MCF 10A (cell line): ENCODE results near the gene SLC5A4. TPM values are rescaled to one million over a fixed set of nuclear protein-coding genes. Genes with fewer than 3 reads are reported as not detected.
"Not testable (repeated sequence)": the region's sequence is repeated elsewhere in the genome, so short reads cannot be mapped to it uniquely, and the experiment has no call there.

ENCODE experiments used
- BruUV-seq: library from RNA; stranded (reverse); fragments of 400-500 nt; replicated peaks from 2 replicates; lab custom pipeline; 2021; lab: Mats Ljungman, UMichigan
- CTCF ChIA-PET: fragments of 300-600 bp; sonication (Branson Sonifier 250); formaldehyde crosslinking; extraction: SDS; loops from one replicate; lab custom pipeline; 2021; ENCODE audit warnings: antibody characterized with exemption, inconsistent platforms; lab: Yijun Ruan, JAX
- POLR2A ChIA-PET: fragments of 300-600, 350-650 bp; sonication (Branson Sonifier 250); formaldehyde crosslinking; extraction: SDS; loops from one replicate; lab custom pipeline; 2020; ENCODE audit warnings: antibody characterized with exemption, inconsistent platforms; lab: Yijun Ruan, JAX
- DNase-seq: peaks from one replicate; pipeline ENCODE4 v3.0.0-alpha.2; 2018; ENCODE audit not compliant: unreplicated experiment
- H3K27ac Mint-ChIP-seq: one replicate; pipeline ENCODE4 v1.8.0; 2022; ENCODE audit warnings: mild to moderate bottlenecking, low read depth, mixed read lengths; ENCODE audit not compliant: unreplicated experiment
- H3K27me3 Mint-ChIP-seq: one replicate; pipeline ENCODE4 v1.8.0; 2022; ENCODE audit warnings: mixed read lengths; ENCODE audit not compliant: insufficient read depth, unreplicated experiment
- H3K36me3 Mint-ChIP-seq: one replicate; pipeline ENCODE4 v1.8.0; 2022; ENCODE audit warnings: mild to moderate bottlenecking, moderate library complexity, mixed read lengths; ENCODE audit not compliant: insufficient read depth, unreplicated experiment
- H3K4me1 Mint-ChIP-seq: one replicate; pipeline ENCODE4 v1.8.0; 2022; ENCODE audit warnings: mixed read lengths; ENCODE audit not compliant: insufficient read depth, unreplicated experiment
- H3K4me3 Mint-ChIP-seq: one replicate; pipeline ENCODE4 v1.8.0; 2022; ENCODE audit warnings: mild to moderate bottlenecking, moderate library complexity, mixed read lengths; ENCODE audit not compliant: unreplicated experiment
- H3K9me3 Mint-ChIP-seq: one replicate; pipeline ENCODE4 v1.8.0; 2022; ENCODE audit warnings: mixed read lengths; ENCODE audit not compliant: unreplicated experiment
- intact Hi-C: fragments of 100-400 bp; cut with micrococcal nuclease; formaldehyde crosslinking; loops from 2 replicates; pipeline ENCODE4 v1.14.1; 2022
- total RNA-seq: library from RNA; stranded (reverse); gene quantifications from 2 replicates; pipeline ENCODE4 v1.2.3, GENCODE V29; 2022
- TF ChIP-seq, protein P1 (sequence below): fragments of 200-600 bp; IDR thresholded peaks from one replicate; pipeline ENCODE4 v1.8.0; 2022; ENCODE audit warnings: antibody characterized with exemption, mild to moderate bottlenecking; ENCODE audit not compliant: unreplicated experiment

Gene SLC5A4
- total RNA-seq, 1 experiment from 2014 or later, result not detected

DNA sequence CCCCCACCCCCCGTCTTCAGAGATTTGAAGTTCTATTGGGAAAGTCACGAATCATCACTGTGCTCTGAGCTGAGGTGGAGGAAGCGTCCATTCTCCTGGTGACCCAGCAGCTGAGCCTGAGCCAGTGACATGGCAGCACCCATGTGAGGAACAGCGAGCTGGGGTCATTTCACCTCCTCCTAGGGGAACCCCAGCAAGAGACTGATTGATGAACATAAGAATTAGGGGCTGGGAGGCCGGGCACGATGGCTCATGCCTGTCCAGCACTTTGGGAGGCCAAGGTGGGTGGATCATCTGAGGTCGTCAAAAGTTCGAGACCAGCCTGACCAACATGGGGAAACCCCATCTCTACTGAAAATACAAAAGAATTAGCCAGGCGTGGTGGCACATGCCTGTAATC, 61.8 kb downstream of the SLC5A4 start:
- H3K4me3 Mint-ChIP-seq, H3K27ac Mint-ChIP-seq, BruUV-seq, intact Hi-C loops, H3K4me1 Mint-ChIP-seq, CTCF ChIA-PET, H3K9me3 Mint-ChIP-seq, DNase-seq, POLR2A ChIA-PET, H3K36me3 Mint-ChIP-seq: not testable (repeated sequence)
- peaks cover 61% of the 10 kb centered on the region for H3K27me3 Mint-ChIP-seq

DNA sequence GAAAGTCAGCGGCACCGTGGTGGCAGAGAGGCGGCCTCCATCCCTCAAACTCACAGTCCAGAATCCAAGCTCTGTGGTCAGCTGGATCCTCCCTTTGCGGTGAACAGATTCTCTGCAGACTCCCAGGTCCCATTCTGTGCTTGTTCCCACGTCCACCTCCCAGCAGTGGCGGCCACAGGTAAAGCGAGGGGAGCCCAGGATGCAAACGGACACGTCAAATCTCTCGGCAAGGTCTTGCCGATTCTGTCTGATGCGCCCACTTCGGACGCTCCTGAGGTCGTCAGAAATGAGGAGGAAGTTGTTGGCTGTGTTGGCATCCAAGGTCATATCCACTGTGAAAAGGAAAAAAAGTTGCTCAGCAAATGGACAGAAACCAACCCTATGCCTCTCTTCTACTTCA, 64.1 kb downstream of the SLC5A4 start:
- H3K27me3 Mint-ChIP-seq, result peaks cover 53% of the 10 kb centered on the region
- intact Hi-C loops, result not testable (repeated sequence)

DNA sequence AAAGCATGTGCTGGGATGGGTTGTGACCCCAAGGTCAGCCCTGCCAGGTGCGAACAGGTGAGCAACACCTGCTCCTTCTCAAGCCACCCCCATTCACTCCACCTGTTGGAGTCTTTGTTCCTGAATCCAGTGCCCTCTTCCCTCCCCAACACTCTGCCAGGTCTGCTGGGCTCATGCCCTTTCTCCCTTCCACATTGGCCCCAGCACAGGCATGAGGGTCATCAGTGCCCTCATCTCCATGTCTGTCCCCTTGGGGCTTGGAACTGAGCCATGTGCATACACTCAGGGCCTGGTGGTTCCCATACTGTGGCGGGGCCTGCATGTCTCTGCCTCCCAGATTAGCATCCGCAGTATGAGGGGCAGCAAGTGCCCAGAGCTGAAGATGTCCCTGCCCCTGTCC, 69.3 kb downstream of the SLC5A4 start:
- CTCF ChIA-PET, result no interaction called here
- DNase-seq, result no peak

More for the DNA sequence above, 64.1 kb downstream of the SLC5A4 start:
- DNase-seq, H3K4me1 Mint-ChIP-seq, H3K4me3 Mint-ChIP-seq, BruUV-seq, CTCF ChIA-PET, H3K36me3 Mint-ChIP-seq, H3K27ac Mint-ChIP-seq, POLR2A ChIA-PET, H3K9me3 Mint-ChIP-seq: not testable (repeated sequence)

DNA sequence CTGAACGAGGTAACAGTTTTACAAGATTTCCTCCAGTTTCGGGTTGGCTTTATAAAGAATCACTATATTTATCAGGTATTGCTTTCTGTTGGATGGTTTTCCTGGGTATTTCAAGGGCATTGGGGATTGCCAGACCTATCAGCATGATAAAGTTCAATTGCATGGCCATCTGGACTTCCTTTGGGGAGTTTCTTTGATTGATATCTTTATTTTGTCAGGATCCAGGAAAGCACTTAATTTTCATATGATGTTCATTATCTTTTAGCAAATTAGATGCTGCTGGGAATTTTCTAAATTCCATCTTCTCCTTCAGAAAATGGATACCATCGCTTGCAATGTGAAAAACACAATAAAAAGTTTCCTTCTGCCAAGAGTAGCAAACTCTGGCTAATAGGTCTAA, 71.5 kb downstream of the SLC5A4 start:
- intact Hi-C loops, result no loop called here
- ChIA-PET CTCF (no interaction called here), POLR2A (no interaction called here)
- Mint-ChIP-seq H3K4me3 (no peak overlapping the region), H3K4me1 (no peaks in the 10 kb centered on the region), H3K36me3 (no peaks in the 10 kb centered on the region), H3K27me3 (peaks cover 12% of the 10 kb centered on the region), H3K27ac (no peak overlapping the region), H3K9me3 (no peaks in the 10 kb centered on the region)
- TF ChIP-seq, protein P1, sequence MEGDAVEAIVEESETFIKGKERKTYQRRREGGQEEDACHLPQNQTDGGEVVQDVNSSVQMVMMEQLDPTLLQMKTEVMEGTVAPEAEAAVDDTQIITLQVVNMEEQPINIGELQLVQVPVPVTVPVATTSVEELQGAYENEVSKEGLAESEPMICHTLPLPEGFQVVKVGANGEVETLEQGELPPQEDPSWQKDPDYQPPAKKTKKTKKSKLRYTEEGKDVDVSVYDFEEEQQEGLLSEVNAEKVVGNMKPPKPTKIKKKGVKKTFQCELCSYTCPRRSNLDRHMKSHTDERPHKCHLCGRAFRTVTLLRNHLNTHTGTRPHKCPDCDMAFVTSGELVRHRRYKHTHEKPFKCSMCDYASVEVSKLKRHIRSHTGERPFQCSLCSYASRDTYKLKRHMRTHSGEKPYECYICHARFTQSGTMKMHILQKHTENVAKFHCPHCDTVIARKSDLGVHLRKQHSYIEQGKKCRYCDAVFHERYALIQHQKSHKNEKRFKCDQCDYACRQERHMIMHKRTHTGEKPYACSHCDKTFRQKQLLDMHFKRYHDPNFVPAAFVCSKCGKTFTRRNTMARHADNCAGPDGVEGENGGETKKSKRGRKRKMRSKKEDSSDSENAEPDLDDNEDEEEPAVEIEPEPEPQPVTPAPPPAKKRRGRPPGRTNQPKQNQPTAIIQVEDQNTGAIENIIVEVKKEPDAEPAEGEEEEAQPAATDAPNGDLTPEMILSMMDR, result no peak
- DNase-seq, result no peak
- BruUV-seq, result no TSS peak

More for the DNA sequence above, 69.3 kb downstream of the SLC5A4 start:
- TF ChIP-seq, protein P1, result no peak
- Mint-ChIP-seq H3K4me1 (no peaks in the 10 kb centered on the region), H3K27ac (no peak overlapping the region), H3K36me3 (no peaks in the 10 kb centered on the region), H3K4me3 (no peak overlapping the region), H3K27me3 (peaks cover 24% of the 10 kb centered on the region), H3K9me3 (no peaks in the 10 kb centered on the region)
- intact Hi-C loops, result no loop called here
- POLR2A ChIA-PET, result no interaction called here
- no TSS peak for BruUV-seq

DNA sequence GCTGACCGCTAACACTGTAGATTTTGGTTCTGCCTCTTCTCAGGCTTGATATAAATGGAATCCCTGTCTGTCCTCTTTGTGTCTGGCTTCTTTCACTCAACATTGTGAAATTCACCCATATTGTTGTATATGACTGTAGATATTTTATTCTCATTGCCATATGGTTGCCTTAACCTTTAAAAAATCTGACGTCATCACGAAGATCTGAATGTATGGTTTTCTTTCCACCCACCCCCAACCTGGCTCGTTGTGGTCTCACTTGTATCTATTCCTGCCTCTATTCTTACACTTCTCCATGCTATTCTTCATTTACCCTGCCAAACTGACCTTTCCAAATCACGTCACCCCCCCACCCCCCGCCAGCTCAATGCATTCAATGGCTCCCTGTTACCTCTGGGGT, 74.1 kb downstream of the SLC5A4 start:
- Mint-ChIP-seq H3K4me1 (no peaks in the 10 kb centered on the region), H3K27me3 (no peaks in the 10 kb centered on the region), H3K36me3 (no peaks in the 10 kb centered on the region), H3K9me3 (no peaks in the 10 kb centered on the region), H3K27ac (no peak overlapping the region), H3K4me3 (no peak overlapping the region)
- no peak for DNase-seq
- intact Hi-C loops, result no loop called here
- TF ChIP-seq, protein P1, result no peak
- BruUV-seq, result no TSS peak
- ChIA-PET POLR2A (interaction anchor here (0.5 kb wide), 1 partner anchor 11 kb away, joined by 3 read pairs; no protein-coding TSS in a partner anchor), CTCF (interaction anchor here (1.2 kb wide), 1 partner anchor 85 kb away, joined by 3 read pairs; no protein-coding TSS in a partner anchor)
